Measurements from ENCODE around the gene GOLGA3.
"Not testable (repeated sequence)": the region's sequence is repeated elsewhere in the genome, so short reads cannot be mapped to it uniquely, and the experiment has no call there.

The GOLGA3 gene, protein sequence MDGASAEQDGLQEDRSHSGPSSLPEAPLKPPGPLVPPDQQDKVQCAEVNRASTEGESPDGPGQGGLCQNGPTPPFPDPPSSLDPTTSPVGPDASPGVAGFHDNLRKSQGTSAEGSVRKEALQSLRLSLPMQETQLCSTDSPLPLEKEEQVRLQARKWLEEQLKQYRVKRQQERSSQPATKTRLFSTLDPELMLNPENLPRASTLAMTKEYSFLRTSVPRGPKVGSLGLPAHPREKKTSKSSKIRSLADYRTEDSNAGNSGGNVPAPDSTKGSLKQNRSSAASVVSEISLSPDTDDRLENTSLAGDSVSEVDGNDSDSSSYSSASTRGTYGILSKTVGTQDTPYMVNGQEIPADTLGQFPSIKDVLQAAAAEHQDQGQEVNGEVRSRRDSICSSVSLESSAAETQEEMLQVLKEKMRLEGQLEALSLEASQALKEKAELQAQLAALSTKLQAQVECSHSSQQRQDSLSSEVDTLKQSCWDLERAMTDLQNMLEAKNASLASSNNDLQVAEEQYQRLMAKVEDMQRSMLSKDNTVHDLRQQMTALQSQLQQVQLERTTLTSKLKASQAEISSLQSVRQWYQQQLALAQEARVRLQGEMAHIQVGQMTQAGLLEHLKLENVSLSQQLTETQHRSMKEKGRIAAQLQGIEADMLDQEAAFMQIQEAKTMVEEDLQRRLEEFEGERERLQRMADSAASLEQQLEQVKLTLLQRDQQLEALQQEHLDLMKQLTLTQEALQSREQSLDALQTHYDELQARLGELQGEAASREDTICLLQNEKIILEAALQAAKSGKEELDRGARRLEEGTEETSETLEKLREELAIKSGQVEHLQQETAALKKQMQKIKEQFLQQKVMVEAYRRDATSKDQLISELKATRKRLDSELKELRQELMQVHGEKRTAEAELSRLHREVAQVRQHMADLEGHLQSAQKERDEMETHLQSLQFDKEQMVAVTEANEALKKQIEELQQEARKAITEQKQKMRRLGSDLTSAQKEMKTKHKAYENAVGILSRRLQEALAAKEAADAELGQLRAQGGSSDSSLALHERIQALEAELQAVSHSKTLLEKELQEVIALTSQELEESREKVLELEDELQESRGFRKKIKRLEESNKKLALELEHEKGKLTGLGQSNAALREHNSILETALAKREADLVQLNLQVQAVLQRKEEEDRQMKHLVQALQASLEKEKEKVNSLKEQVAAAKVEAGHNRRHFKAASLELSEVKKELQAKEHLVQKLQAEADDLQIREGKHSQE (N-terminal part only)

GRCh38 chr12:132828706-132829534, at the start of gene GOLGA3:
Gene GOLGA3 (minus strand): TSS chr12:132828869. CDS start chr12:132822128, 6,741 bp downstream.
- no peak for TF ChIP-seq CTCF (IDR thresholded peaks at IDR 0.05; ENCODE audit: borderline replicate concordance, insufficient read depth, low read depth, low read length)
- peak within 1 kb of the TSS; percentile 68 for H3K4me3 ChIP-seq (ENCODE audit: low read depth, low read length)

DNA sequence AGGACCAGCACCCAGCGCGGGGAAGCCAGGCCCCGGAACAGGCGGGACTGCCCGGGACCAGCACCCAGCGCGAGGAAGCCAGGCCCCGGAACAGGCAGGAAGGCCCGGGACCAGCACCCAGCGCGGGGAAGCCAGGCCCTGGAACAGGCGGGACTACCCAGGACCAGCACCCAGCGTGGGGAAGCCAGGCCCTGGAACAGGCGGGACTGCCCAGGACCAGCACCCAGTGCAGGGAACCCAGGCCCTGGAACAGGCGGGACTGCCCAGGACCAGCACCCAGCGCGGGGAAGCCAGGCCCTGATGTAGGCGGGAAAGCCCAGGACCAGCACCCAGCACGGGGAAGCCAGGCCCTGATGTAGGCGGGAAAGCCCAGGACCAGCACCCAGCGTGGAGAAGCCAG, 46.0 kb upstream of the GOLGA3 start:
- H3K4me3 ChIP-seq (ENCODE audit: low read depth, low read length) = not testable (repeated sequence)

DNA sequence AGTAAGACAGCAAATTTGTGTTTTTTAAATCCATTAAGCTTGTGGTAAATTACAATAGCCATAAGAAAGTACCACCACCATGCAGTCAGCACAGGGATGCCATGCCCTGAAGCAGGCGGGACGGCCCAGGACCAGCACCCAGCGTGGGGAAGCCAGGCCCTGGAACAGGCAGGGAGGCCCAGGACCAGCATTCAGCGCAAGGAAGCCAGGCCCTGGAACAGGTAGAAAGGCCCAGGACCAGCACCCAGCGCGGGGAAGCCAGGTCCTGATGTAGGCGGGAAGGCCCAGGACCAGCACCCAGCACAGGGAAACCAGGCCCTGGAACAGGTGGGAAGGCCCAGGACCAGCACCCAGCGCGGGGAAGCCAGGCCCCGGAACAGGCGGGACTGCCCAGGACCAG, 45.5 kb upstream of the GOLGA3 start:
- H3K4me3 ChIP-seq (ENCODE audit: low read depth, low read length) = no peak overlapping the region
- no peak for TF ChIP-seq CTCF (IDR thresholded peaks at IDR 0.05; ENCODE audit: borderline replicate concordance, insufficient read depth, low read depth, low read length)

GRCh38 chr12:132873724-132874123, 45.1 kb upstream of the GOLGA3 start:
- no peak overlapping the region for H3K4me3 ChIP-seq (ENCODE audit: low read depth, low read length)
- no peak for TF ChIP-seq CTCF (IDR thresholded peaks at IDR 0.05; ENCODE audit: borderline replicate concordance, insufficient read depth, low read depth, low read length)

- TF ChIP-seq CTCF (IDR thresholded peaks at IDR 0.05; ENCODE audit: borderline replicate concordance, insufficient read depth, low read depth, low read length) = no peak
These were observed 44.3 kb upstream of the GOLGA3 start for GRCh38 chr12:132872975-132873421.

GRCh38 chr12:132872073-132872855, 43.6 kb upstream of the GOLGA3 start:
- H3K4me3 ChIP-seq (ENCODE audit: low read depth, low read length) = no peak overlapping the region
- no peak for TF ChIP-seq CTCF (IDR thresholded peaks at IDR 0.05; ENCODE audit: borderline replicate concordance, insufficient read depth, low read depth, low read length)

More at GRCh38 chr12:132872975-132873421, 44.3 kb upstream of the GOLGA3 start:
- H3K4me3 ChIP-seq (ENCODE audit: low read depth, low read length) = no peak overlapping the region

Measured in GM12875 (cell line).